DMS153 treated with DMSO at 0.1 percent for 48 hours (cell line): ENCODE results near the gene TMEM30A.

Source experiments
- DNase-seq: peaks from one replicate; lab custom pipeline; 2025; ENCODE audit not compliant: unreplicated experiment; lab: John Stamatoyannopoulos, UW

TMEM30A gene

GRCh38 chr6:75284632-75285282 is at the start of gene TMEM30A:
TSS of gene TMEM30A (minus strand) at chr6:75284792. CDS start at chr6:75284638, 154 bp downstream.
- DNase-seq: peak; percentile 100

GRCh38 chr6:75333676-75334200 is 49.1 kb upstream of the TMEM30A start:
- DNase-seq: no peak

- DNase-seq: no peak
These were observed 46.6 kb upstream of the TMEM30A start for GRCh38 chr6:75331151-75331550.

- DNase-seq: no peak
These were observed 45.1 kb upstream of the TMEM30A start for GRCh38 chr6:75329703-75330102.

- DNase-seq: no peak
These were observed 43.2 kb upstream of the TMEM30A start for GRCh38 chr6:75327807-75328206.

GRCh38 chr6:75326557-75327258 is 42.1 kb upstream of the TMEM30A start:
- no peak for DNase-seq

- DNase-seq: no peak
These were observed 34.3 kb upstream of the TMEM30A start for GRCh38 chr6:75318900-75319299.

- no peak for DNase-seq
These were observed 33.1 kb upstream of the TMEM30A start for GRCh38 chr6:75317503-75318206.

- no peak for DNase-seq
These were observed 31.4 kb upstream of the TMEM30A start for GRCh38 chr6:75315978-75316377.

GRCh38 chr6:75308250-75308988 is 23.8 kb upstream of the TMEM30A start:
- DNase-seq: no peak

- no peak for DNase-seq
These were observed 22.9 kb upstream of the TMEM30A start for GRCh38 chr6:75307364-75308004.

GRCh38 chr6:75306064-75306463 is 21.5 kb upstream of the TMEM30A start:
- no peak for DNase-seq

- DNase-seq: no peak
These were observed 21.0 kb upstream of the TMEM30A start for GRCh38 chr6:75305573-75305972.

- no peak for DNase-seq
These were observed 17.7 kb upstream of the TMEM30A start for GRCh38 chr6:75302280-75302679.

- DNase-seq: no peak
These were observed 16.9 kb upstream of the TMEM30A start for GRCh38 chr6:75301537-75301936.

- no peak for DNase-seq
These were observed 16.5 kb upstream of the TMEM30A start for GRCh38 chr6:75301088-75301487.

GRCh38 chr6:75300531-75300855 is 15.9 kb upstream of the TMEM30A start:
- DNase-seq: no peak

GRCh38 chr6:75299801-75300530 is 15.4 kb upstream of the TMEM30A start:
- DNase-seq: no peak

- DNase-seq: peak; percentile 69
These were observed 12.5 kb upstream of the TMEM30A start for GRCh38 chr6:75296811-75297779.
